Measurements from ENCODE around the gene NTM.

DNA sequence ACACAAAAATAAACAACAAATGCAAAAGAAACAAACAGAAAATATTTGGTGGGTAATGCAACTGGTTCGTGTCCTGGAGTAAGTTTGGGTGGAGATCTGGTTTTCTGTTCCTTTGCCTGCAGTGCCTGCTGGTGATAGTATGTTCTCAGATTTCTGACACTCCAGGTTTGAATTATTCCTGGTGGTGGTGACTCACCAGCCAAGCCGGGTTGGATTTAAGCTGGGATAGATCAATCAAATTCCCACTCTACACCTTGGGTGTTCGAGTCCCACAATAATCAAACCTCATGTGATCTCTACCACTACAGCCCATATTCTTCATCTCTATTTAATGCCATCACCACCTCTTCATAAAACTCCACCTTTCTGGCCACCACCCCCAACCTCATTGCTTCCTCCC, 421.8 kb downstream of the NTM start:
- TF ChIP-seq, protein P1, sequence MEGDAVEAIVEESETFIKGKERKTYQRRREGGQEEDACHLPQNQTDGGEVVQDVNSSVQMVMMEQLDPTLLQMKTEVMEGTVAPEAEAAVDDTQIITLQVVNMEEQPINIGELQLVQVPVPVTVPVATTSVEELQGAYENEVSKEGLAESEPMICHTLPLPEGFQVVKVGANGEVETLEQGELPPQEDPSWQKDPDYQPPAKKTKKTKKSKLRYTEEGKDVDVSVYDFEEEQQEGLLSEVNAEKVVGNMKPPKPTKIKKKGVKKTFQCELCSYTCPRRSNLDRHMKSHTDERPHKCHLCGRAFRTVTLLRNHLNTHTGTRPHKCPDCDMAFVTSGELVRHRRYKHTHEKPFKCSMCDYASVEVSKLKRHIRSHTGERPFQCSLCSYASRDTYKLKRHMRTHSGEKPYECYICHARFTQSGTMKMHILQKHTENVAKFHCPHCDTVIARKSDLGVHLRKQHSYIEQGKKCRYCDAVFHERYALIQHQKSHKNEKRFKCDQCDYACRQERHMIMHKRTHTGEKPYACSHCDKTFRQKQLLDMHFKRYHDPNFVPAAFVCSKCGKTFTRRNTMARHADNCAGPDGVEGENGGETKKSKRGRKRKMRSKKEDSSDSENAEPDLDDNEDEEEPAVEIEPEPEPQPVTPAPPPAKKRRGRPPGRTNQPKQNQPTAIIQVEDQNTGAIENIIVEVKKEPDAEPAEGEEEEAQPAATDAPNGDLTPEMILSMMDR (IDR thresholded peaks at IDR 0.05), result no peak
- no peak for TF ChIP-seq POLR2A (IDR thresholded peaks at IDR 0.05)
